ENCODE measurements around the gene PPP1R9B. TPM values are rescaled to one million over a fixed set of nuclear protein-coding genes. Genes with fewer than 3 reads are reported as not detected.
A peak's percentile ranks its signal among the peaks of the same experiment; 100 is the strongest.

PPP1R9B gene
- polyA plus RNA-seq, 1 donor, result 30.7 TPM

DNA sequence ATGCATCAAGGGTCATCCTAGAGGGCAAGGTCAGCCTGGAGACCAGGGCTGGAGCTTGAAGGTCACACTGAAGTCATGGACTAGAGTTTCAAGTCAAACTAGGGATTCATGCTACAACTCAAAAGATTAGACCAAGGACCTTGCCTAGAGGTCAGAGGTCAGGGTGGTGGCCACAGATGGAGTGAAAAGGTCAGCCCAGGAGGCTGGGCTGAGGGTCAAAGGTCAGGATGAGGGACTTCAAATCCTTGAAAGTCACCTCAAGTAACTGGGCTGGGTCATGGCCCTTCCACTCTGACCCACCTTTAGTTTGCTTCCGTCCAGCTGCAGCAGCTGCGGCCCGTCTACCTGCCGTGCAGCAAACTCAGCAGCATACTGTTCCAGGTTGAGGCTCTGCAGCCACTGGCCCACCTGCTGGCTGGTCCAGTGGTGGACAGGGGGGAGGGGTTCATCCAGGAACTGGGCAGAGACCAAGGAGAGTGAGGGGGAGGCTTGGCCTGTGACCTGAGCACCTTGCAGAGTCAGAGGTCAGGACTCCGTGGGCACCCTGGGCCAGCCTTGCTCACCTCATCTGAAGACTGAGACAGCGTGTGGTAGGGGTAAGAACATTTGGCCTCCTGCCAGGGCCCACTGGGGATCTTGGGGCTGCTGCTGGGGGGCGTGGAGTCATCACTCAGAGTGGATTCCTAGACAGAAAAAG is 36.7 kb downstream of the PPP1R9B start:
- Histone ChIP-seq H3K4me1 (ENCODE audit: control insufficient read depth, insufficient read depth, low read length) (peaks cover 35% of the 10 kb centered on the region), H3K36me3 (ENCODE audit: control insufficient read depth, insufficient read depth, low read length) (peaks cover 27% of the 10 kb centered on the region), H3K9me3 (ENCODE audit: control insufficient read depth, low read depth, low read length) (no peaks in the 10 kb centered on the region), H3K4me3 (ENCODE audit: low read length) (no peak overlapping the region), H3K27me3 (ENCODE audit: control insufficient read depth, insufficient read depth, low read length) (no peaks in the 10 kb centered on the region), H3K27ac (ENCODE audit: low read length) (no peak overlapping the region)
- no peak for DNase-seq
- WGBS (ENCODE audit: insufficient coverage, low lambda C conversion rate), result no CpG with 5 or more reads among the region's 7 CpGs

- DNase-seq, result no peak
- H3K9me3 ChIP-seq (ENCODE audit: control insufficient read depth, low read depth, low read length), result no peaks in the 10 kb centered on the region
- no peaks in the 10 kb centered on the region for H3K27me3 ChIP-seq (ENCODE audit: control insufficient read depth, insufficient read depth, low read length)
- H3K4me3 ChIP-seq (ENCODE audit: low read length), result no peak overlapping the region
- H3K4me1 ChIP-seq (ENCODE audit: control insufficient read depth, insufficient read depth, low read length), result peaks cover 34% of the 10 kb centered on the region
- H3K27ac ChIP-seq (ENCODE audit: low read length), result no peak overlapping the region
- peaks cover 37% of the 10 kb centered on the region for H3K36me3 ChIP-seq (ENCODE audit: control insufficient read depth, insufficient read depth, low read length)
- WGBS (ENCODE audit: insufficient coverage, low lambda C conversion rate), result no CpG with 5 or more reads among the region's 17 CpGs
These were observed 37.8 kb downstream of the PPP1R9B start for GRCh38 chr17:50112694-50113093.

DNA sequence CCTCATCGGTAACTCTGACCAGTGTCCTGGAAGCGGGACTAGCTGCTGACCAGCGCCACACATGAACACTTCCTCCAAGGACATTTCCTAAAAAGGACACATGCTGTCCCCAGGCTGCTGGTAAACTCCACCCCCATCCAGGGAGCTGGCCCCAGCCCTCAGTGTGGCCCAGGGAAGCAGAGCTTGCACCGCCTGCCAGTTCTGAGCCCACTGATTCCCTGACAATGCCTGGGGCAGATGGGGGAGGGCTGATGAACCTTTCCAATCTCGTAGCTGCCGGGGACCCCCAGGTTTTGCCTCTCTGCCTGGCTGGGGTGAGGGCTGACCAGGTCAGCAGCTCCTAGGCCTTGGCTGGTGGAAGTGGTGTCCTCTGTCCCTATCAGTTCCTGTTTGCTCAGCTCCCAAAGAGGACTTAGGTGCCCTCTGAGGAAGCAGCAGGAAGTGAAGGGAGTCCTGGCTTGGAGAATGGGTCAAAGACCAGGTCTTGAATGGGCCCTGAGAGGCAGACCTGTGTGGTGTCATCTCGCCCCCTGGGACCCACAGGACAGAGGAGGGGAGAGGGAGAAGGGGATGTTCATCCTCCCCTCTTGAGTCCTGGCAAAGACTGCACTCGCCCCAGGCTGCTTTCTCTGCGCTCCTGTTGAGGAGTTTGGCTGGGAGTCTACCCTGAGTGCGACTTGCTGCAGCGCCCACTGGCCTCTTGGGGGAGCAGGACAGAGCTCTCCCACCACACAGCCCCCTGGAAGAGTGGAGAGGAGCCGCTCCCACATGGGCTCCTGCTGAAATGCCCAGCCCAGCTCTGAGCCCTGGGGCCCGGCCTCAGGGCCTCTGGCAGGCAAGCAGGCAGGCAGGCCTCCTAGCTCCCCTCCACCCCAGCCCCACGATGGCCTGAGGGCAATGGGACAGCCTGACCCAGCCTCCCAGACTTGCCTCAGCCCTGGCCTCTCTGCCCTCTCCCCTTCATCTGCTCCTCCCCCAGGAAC is 38.5 kb downstream of the PPP1R9B start:
- Histone ChIP-seq H3K27me3 (ENCODE audit: control insufficient read depth, insufficient read depth, low read length) (no peaks in the 10 kb centered on the region), H3K4me3 (ENCODE audit: low read length) (no peak overlapping the region), H3K36me3 (ENCODE audit: control insufficient read depth, insufficient read depth, low read length) (peaks cover 42% of the 10 kb centered on the region), H3K4me1 (ENCODE audit: control insufficient read depth, insufficient read depth, low read length) (peaks cover 29% of the 10 kb centered on the region), H3K27ac (ENCODE audit: low read length) (peak overlapping the region; percentile 54), H3K9me3 (ENCODE audit: control insufficient read depth, low read depth, low read length) (no peaks in the 10 kb centered on the region)
- no CpG with 5 or more reads among the region's 14 CpGs for WGBS (ENCODE audit: insufficient coverage, low lambda C conversion rate)
- peak in 1 of 2 donors; percentile 52 for DNase-seq

DNA sequence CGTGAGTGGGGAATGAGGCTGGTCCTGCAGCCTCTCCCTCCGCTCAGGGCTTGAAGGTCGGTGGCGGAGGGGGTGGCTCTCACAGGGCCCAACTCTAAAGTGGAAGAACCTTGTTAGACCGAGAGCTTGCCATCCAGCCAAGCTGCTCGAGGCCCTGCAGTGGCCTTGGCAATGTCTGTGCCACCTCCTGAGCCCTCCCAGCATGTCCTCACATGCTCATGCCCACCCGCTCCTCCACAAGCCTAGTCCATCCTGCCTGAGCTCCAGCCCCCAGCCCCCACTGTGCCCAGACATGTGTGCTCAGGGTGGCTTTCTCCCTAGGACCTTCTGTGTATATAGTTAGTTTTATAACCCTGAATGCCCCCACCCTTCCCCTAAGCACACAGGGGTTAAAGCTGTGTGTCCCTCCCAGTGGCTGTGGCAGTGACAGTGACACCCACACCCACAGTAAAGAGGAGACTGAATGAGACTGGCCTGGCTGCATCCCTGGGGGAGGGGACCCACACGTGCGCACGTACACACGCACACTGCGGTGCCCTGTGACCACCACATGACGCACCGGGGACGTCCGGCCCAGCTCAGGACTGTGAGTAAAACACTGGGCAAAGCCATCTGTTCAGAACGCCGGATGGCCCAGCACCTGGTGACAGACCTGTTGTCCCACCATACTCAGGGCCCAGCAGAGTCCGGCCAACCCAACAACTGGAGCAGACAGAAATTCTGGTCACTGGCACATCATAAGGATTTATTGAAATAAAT is 39.7 kb downstream of the PPP1R9B start:
- no CpG with 5 or more reads among the region's 19 CpGs for WGBS (ENCODE audit: insufficient coverage, low lambda C conversion rate)
- peaks cover 28% of the 10 kb centered on the region for H3K4me1 ChIP-seq (ENCODE audit: control insufficient read depth, insufficient read depth, low read length)
- H3K4me3 ChIP-seq (ENCODE audit: low read length), result no peak overlapping the region
- H3K36me3 ChIP-seq (ENCODE audit: control insufficient read depth, insufficient read depth, low read length), result peaks cover 51% of the 10 kb centered on the region
- H3K27me3 ChIP-seq (ENCODE audit: control insufficient read depth, insufficient read depth, low read length), result no peaks in the 10 kb centered on the region
- DNase-seq, result no peak
- peak overlapping the region; percentile 54 for H3K27ac ChIP-seq (ENCODE audit: low read length)
- no peaks in the 10 kb centered on the region for H3K9me3 ChIP-seq (ENCODE audit: control insufficient read depth, low read depth, low read length)

DNA sequence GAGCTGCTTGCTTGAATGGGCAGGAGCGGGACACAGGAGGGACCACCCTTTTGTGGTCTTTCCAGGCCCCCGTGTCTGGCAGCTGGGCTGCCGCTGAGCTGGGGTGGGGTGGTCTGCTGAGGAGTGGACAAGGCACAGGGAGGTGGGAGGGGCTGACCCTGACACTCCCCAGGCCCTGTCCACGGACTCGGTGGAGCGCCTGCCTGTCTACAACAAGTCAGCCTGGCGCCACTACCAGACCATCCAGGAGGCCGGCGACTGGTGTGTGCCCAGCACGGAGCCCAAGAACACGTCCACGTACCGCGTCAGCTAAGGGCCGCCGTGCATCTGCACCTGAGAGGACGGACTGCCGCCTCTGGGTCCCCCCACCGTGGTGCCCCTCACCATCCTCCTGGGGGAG is 40.7 kb downstream of the PPP1R9B start:
- no peak for DNase-seq
- Histone ChIP-seq H3K4me3 (ENCODE audit: low read length) (no peak overlapping the region), H3K27me3 (ENCODE audit: control insufficient read depth, insufficient read depth, low read length) (no peaks in the 10 kb centered on the region), H3K4me1 (ENCODE audit: control insufficient read depth, insufficient read depth, low read length) (peaks cover 25% of the 10 kb centered on the region), H3K27ac (ENCODE audit: low read length) (no peak overlapping the region), H3K9me3 (ENCODE audit: control insufficient read depth, low read depth, low read length) (no peaks in the 10 kb centered on the region), H3K36me3 (ENCODE audit: control insufficient read depth, insufficient read depth, low read length) (peaks cover 61% of the 10 kb centered on the region)
- no CpG with 5 or more reads among the region's 19 CpGs for WGBS (ENCODE audit: insufficient coverage, low lambda C conversion rate)

DNA sequence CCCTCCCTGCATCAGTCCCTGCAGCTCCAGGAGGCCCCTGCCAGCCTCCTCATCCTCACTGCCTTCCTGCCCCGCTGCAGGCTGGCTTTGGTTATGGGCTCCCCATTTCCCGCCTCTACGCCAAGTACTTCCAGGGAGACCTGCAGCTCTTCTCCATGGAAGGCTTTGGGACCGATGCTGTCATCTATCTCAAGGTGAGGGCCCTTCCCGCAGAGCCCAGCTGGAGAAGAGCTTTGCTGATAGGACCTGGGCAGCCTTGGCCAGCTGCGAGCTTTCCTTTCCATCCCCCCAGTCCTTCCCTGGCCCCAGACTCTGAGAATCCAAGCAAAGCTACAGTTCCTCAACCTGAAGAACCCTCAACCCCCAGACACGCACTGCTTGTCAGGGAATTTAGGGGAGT is 41.3 kb downstream of the PPP1R9B start:
- no CpG with 5 or more reads among the region's 7 CpGs for WGBS (ENCODE audit: insufficient coverage, low lambda C conversion rate)
- peaks cover 25% of the 10 kb centered on the region for H3K4me1 ChIP-seq (ENCODE audit: control insufficient read depth, insufficient read depth, low read length)
- H3K27me3 ChIP-seq (ENCODE audit: control insufficient read depth, insufficient read depth, low read length), result no peaks in the 10 kb centered on the region
- H3K4me3 ChIP-seq (ENCODE audit: low read length), result no peak overlapping the region
- no peaks in the 10 kb centered on the region for H3K9me3 ChIP-seq (ENCODE audit: control insufficient read depth, low read depth, low read length)
- no peak overlapping the region for H3K27ac ChIP-seq (ENCODE audit: low read length)
- DNase-seq, result no peak
- peaks cover 65% of the 10 kb centered on the region for H3K36me3 ChIP-seq (ENCODE audit: control insufficient read depth, insufficient read depth, low read length)

- WGBS (ENCODE audit: insufficient coverage, low lambda C conversion rate), result 92% methylated on average over 2 of the region's 9 CpGs
- Histone ChIP-seq H3K4me1 (ENCODE audit: control insufficient read depth, insufficient read depth, low read length) (peaks cover 22% of the 10 kb centered on the region), H3K36me3 (ENCODE audit: control insufficient read depth, insufficient read depth, low read length) (peaks cover 70% of the 10 kb centered on the region), H3K27me3 (ENCODE audit: control insufficient read depth, insufficient read depth, low read length) (no peaks in the 10 kb centered on the region), H3K4me3 (ENCODE audit: low read length) (no peak overlapping the region), H3K27ac (ENCODE audit: low read length) (no peak overlapping the region), H3K9me3 (ENCODE audit: control insufficient read depth, low read depth, low read length) (no peaks in the 10 kb centered on the region)
- no peak for DNase-seq
These were observed 41.9 kb downstream of the PPP1R9B start for GRCh38 chr17:50108556-50108955.

GRCh38 chr17:50107790-50108414 is 42.6 kb downstream of the PPP1R9B start:
- Histone ChIP-seq H3K27me3 (ENCODE audit: control insufficient read depth, insufficient read depth, low read length) (no peaks in the 10 kb centered on the region), H3K4me3 (ENCODE audit: low read length) (no peak overlapping the region), H3K4me1 (ENCODE audit: control insufficient read depth, insufficient read depth, low read length) (peaks cover 21% of the 10 kb centered on the region), H3K27ac (ENCODE audit: low read length) (no peak overlapping the region), H3K9me3 (ENCODE audit: control insufficient read depth, low read depth, low read length) (no peaks in the 10 kb centered on the region), H3K36me3 (ENCODE audit: control insufficient read depth, insufficient read depth, low read length) (peaks cover 71% of the 10 kb centered on the region)
- DNase-seq, result no peak
- no CpG with 5 or more reads among the region's 10 CpGs for WGBS (ENCODE audit: insufficient coverage, low lambda C conversion rate)

DNA sequence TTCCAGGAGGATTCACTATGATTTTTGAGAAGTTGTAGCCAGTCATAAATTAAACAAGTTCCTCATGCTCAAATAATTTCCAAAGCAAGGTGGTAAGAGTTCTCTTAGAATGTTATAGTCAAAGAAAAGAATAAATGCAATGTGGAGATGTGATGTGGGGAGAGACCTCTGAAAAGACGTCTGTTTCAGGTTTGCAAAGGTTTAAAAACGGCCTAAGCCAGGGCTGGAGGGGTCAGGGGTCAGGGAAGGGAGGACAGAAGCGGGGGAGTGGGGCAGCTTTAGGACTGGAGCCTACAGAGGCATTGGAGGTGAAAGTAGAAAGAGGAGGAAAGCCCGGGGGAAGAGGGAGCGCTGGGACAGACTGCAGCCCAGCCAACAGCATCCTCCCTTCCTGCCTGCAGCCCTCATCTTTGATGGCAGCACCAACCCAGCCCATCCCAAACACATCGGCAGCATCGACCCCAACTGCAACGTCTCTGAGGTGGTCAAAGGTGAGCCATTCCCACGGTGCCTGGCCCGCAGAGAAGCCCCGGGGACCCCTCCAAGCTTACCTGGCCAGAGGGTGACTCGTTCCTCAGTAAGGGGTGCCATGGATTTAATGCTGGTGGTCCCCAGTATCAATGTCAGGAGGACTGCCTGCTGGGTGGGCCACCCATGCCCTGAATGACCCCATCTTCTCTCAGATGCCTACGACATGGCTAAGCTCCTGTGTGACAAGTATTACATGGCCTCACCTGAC is 43.9 kb downstream of the PPP1R9B start:
- H3K36me3 ChIP-seq (ENCODE audit: control insufficient read depth, insufficient read depth, low read length), result peaks cover 71% of the 10 kb centered on the region
- 60% methylated on average over 2 of the region's 13 CpGs for WGBS (ENCODE audit: insufficient coverage, low lambda C conversion rate)
- no peak overlapping the region for H3K27ac ChIP-seq (ENCODE audit: low read length)
- H3K4me3 ChIP-seq (ENCODE audit: low read length), result no peak overlapping the region
- no peaks in the 10 kb centered on the region for H3K9me3 ChIP-seq (ENCODE audit: control insufficient read depth, low read depth, low read length)
- H3K4me1 ChIP-seq (ENCODE audit: control insufficient read depth, insufficient read depth, low read length), result peaks cover 20% of the 10 kb centered on the region
- H3K27me3 ChIP-seq (ENCODE audit: control insufficient read depth, insufficient read depth, low read length), result no peaks in the 10 kb centered on the region
- DNase-seq, result no peak
